ENCODE data around the gene PSTPIP2. TPM values are rescaled to one million over a fixed set of nuclear protein-coding genes. Genes with fewer than 3 reads are reported as not detected.
"Not testable (repeated sequence)": the region's sequence is repeated elsewhere in the genome, so short reads cannot be mapped to it uniquely, and the experiment has no call there.

The PSTPIP2 gene
- total and polyA plus RNA-seq, 9 of the 15 experiments (the other 6 are each of a cell fraction or from before 2014, with no cell fraction given) = 14.0 to 45.7 (median 27.1) TPM

- WGBS (ENCODE audit: insufficient coverage, low coverage, missing lambda C conversion rate) = 70% methylated on average over 5 of the region's 5 CpGs
- in situ Hi-C loops (cut with MboI); H4K20me1 ChIP-seq (replicated peaks; ENCODE audit: control insufficient read depth, insufficient read depth, low read length); H3K27me3 ChIP-seq (ENCODE audit: control insufficient read depth in 2 of 2, insufficient read depth in 2 of 2, low read length in 2 of 2); intact Hi-C loops (cut with micrococcal nuclease); POLR2A ChIA-PET; H3K27ac ChIP-seq (ENCODE audit: extremely low read depth, low read depth, low read length); H2AFZ ChIP-seq (ENCODE audit: low read depth, low read length); BruUV-seq (replicated peaks); FAIRE-seq; H3K4me1 ChIP-seq (replicated peaks in 1 of 2; ENCODE audit: control insufficient read depth in 2 of 2, insufficient read depth in 2 of 2, low read length in 2 of 2); H3K4me3 ChIP-seq; H3K9me1 ChIP-seq (ENCODE audit: control insufficient read depth, insufficient read depth, low read length); H3K4me2 ChIP-seq (ENCODE audit: insufficient read depth, low read length); H3K9me3 ChIP-seq (replicated peaks; ENCODE audit: control insufficient read depth, insufficient read depth, low read depth, low read length); CTCF ChIA-PET (ENCODE audit: low intra/inter-chr PET ratio); DNase-seq (ENCODE audit: extremely low read depth in 1 of 4, low spot score in 3 of 4); H3K36me3 ChIP-seq (ENCODE audit: control insufficient read depth, insufficient read depth, low read length); H3K9ac ChIP-seq (ENCODE audit: insufficient read depth in 1 of 2, low read depth in 2 of 2, low read length in 2 of 2); ATAC-seq: not testable (repeated sequence)
- peaks cover 15% of the 10 kb centered on the region for H3K79me2 ChIP-seq (ENCODE audit: control insufficient read depth, insufficient read depth, low read length)
- TF ChIP-seq RBM25 (IDR thresholded peaks at IDR 0.05; ENCODE audit: low read depth, low read length, severe bottlenecking) (peak; percentile 12), ZNF146 (CRISPR knock-in tag; IDR thresholded peaks at IDR 0.05; ENCODE audit: unreplicated experiment) (peak; percentile 81)
Measured at GRCh38 chr18:45964913-45965312, 107.1 kb downstream of the PSTPIP2 start.

DNA sequence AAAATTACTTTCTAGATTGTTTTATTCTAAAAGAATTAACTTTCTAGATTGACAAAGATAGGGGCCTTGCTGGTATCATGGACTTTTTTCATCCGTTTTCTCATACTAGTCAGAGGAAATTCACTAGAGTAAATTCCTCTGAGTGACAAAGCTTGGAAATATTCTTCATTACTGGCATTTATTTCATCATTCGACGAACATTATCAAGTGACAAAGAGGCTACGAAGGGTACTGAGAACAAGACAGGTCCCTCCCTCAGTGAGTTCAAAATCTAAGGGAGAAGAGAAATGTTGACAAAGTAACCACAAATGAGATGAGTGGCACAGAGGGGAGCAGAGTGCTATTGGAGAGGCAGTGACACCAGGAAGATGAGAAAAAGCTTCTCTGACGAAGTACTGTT, 109.2 kb downstream of the PSTPIP2 start:
- DNase-seq (ENCODE audit: extremely low read depth in 1 of 4, low spot score in 3 of 4) = no peak
- Histone ChIP-seq H3K36me3 (ENCODE audit: control insufficient read depth, insufficient read depth, low read length) (peaks cover 7% of the 10 kb centered on the region; the same call in 2 of the 3 replicates), H4K20me1 (replicated peaks; ENCODE audit: control insufficient read depth, insufficient read depth, low read length) (no peaks in the 10 kb centered on the region), H3K27me3 (ENCODE audit: control insufficient read depth in 2 of 2, insufficient read depth in 2 of 2, low read length in 2 of 2) (no peaks in the 10 kb centered on the region), H3K9ac (ENCODE audit: insufficient read depth in 1 of 2, low read depth in 2 of 2, low read length in 2 of 2) (no peak overlapping the region), H3K4me1 (replicated peaks in 1 of 2; ENCODE audit: control insufficient read depth in 2 of 2, insufficient read depth in 2 of 2, low read length in 2 of 2) (peaks cover 0 to 4% of the 10 kb centered on the region in 2 experiments; a peak in 2 of 5 replicates), H3K9me3 (replicated peaks; ENCODE audit: control insufficient read depth, insufficient read depth, low read depth, low read length) (no peaks in the 10 kb centered on the region), H3K27ac (ENCODE audit: extremely low read depth, low read depth, low read length) (no peak overlapping the region), H3K9me1 (ENCODE audit: control insufficient read depth, insufficient read depth, low read length) (no peaks in the 10 kb centered on the region), H3K4me2 (ENCODE audit: insufficient read depth, low read length) (no peak overlapping the region), H3K79me2 (ENCODE audit: control insufficient read depth, insufficient read depth, low read length) (peaks cover 15% of the 10 kb centered on the region), H3K4me3 (no peak overlapping the region), H2AFZ (ENCODE audit: low read depth, low read length) (no peak overlapping the region)
- ATAC-seq = no peak
- FAIRE-seq = no peak
- POLR2A ChIA-PET = interaction anchor here (1.1 to 1.5 kb wide), 2 partner anchors 10 to 13 kb away, joined by 3 to 4 read pairs; no protein-coding TSS in a partner anchor
- 65% methylated on average over 5 of the region's 5 CpGs for WGBS (ENCODE audit: insufficient coverage, low coverage, missing lambda C conversion rate)
- intact Hi-C loops (cut with micrococcal nuclease) (no loop called here), in situ Hi-C loops (cut with MboI) (no loop called here)
- CTCF ChIA-PET (ENCODE audit: low intra/inter-chr PET ratio) = no interaction called here
- no TSS peak for BruUV-seq (replicated peaks)
- TF ChIP-seq MYC (IDR thresholded peaks at IDR 0.05; ENCODE audit: low read depth, low read length) (no peak), MYC (CRISPR knock-in tag; IDR thresholded peaks at IDR 0.05; ENCODE audit: borderline replicate concordance, low read depth) (no peak), ETV5 (CRISPR knock-in tag; IDR thresholded peaks at IDR 0.05; ENCODE audit: low read depth) (no peak), THRAP3 (IDR thresholded peaks at IDR 0.05; ENCODE audit: borderline replicate concordance) (no peak), RFX1 (IDR thresholded peaks at IDR 0.05) (no peak), ZBTB12 (CRISPR knock-in tag; IDR thresholded peaks at IDR 0.05) (no peak), CAMTA2 (CRISPR knock-in tag; conservative IDR thresholded peaks at IDR 0.05) (no peak), GABPA (tag; conservative IDR thresholded peaks at IDR 0.05; ENCODE audit: low read depth) (no peak), FUS (optimal IDR thresholded peaks at IDR 0.05; ENCODE audit: low read depth, low read length) (no peak), MYBL2 (IDR thresholded peaks at IDR 0.05; ENCODE audit: low read depth) (no peak), MYBL2 (CRISPR knock-in tag; IDR thresholded peaks at IDR 0.05; ENCODE audit: borderline replicate concordance) (no peak)
- TF ChIP-seq, protein P1, sequence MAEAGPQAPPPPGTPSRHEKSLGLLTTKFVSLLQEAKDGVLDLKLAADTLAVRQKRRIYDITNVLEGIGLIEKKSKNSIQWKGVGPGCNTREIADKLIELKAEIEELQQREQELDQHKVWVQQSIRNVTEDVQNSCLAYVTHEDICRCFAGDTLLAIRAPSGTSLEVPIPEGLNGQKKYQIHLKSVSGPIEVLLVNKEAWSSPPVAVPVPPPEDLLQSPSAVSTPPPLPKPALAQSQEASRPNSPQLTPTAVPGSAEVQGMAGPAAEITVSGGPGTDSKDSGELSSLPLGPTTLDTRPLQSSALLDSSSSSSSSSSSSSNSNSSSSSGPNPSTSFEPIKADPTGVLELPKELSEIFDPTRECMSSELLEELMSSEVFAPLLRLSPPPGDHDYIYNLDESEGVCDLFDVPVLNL (CRISPR knock-in tag; IDR thresholded peaks at IDR 0.05; ENCODE audit: low read depth) = no peak
